HEK293 (cell line): ENCODE measurements around the gene SH3BP4.

Experiments
- ZBTB8A ChIP-seq: fragments of 450-650 bp; formaldehyde crosslinking; IDR thresholded peaks from 2 replicates; pipeline ENCODE4 v1.5.1; 2016; ENCODE audit warnings: missing biosample characterization, missing genetic modification characterization
- ZNF292 ChIP-seq: fragments of 450-650 bp; formaldehyde crosslinking; IDR thresholded peaks from 2 replicates; pipeline ENCODE4 v1.5.1; 2016; ENCODE audit warnings: low read depth, missing biosample characterization, missing genetic modification characterization, borderline replicate concordance
- TF ChIP-seq, protein P1 (sequence below): fragments of 450-650 bp; formaldehyde crosslinking; IDR thresholded peaks from 2 replicates; pipeline ENCODE4 v1.5.1; 2016; ENCODE audit warnings: missing biosample characterization, missing genetic modification characterization

DNA sequence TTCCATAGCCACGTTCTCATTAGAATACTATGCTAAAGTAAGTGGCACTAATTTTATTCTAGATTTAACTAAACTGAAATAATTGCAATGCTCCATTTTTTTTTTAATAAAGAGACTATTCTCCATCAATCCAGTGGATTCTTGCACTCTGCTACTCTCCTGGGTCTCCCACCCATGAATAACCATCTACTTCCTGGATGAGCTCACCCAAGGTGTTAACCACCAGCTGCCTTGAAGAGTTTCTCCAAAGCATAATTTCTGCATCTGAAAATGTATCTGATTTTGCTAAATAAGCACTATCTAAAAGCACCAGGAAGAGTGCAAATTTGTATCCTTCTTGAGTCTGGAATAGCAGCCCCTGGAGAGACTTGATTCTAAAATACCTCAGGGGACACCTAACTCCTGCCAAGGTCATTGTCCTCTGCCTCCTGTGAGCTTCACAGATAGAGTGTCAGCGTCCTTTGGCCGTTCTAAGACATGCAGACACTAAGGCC lies 41.6 kb upstream of the SH3BP4 start:
- TF ChIP-seq, protein P1, sequence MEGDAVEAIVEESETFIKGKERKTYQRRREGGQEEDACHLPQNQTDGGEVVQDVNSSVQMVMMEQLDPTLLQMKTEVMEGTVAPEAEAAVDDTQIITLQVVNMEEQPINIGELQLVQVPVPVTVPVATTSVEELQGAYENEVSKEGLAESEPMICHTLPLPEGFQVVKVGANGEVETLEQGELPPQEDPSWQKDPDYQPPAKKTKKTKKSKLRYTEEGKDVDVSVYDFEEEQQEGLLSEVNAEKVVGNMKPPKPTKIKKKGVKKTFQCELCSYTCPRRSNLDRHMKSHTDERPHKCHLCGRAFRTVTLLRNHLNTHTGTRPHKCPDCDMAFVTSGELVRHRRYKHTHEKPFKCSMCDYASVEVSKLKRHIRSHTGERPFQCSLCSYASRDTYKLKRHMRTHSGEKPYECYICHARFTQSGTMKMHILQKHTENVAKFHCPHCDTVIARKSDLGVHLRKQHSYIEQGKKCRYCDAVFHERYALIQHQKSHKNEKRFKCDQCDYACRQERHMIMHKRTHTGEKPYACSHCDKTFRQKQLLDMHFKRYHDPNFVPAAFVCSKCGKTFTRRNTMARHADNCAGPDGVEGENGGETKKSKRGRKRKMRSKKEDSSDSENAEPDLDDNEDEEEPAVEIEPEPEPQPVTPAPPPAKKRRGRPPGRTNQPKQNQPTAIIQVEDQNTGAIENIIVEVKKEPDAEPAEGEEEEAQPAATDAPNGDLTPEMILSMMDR (tag by site-specific recombination): no peak
- TF ChIP-seq ZBTB8A (tag by site-specific recombination) (no peak), ZNF292 (no peak)
